M059J (cell line): Measurements from ENCODE around the gene ATXN7L3. TPM values are rescaled to one million over a fixed set of nuclear protein-coding genes. Genes with fewer than 3 reads are reported as not detected.

Experiments
- DNase-seq: peaks from one replicate; pipeline ENCODE4 v3.0.0-alpha.2; 2012; ENCODE audit warnings: low read depth
- total RNA-seq: library from RNA; depleted of rRNA; stranded (reverse); fragments of >200 nt; shearing (Covaris generic); gene quantifications from 2 replicates; pipeline ENCODE4 v1.2.3, GENCODE V29; 2014

ATXN7L3 gene
- total RNA-seq, 1 experiment from 2014 or later, result 32.7 TPM

GRCh38 chr17:44200478-44201155 is 933 bp upstream of the ATXN7L3 start:
- no peak for DNase-seq

- DNase-seq, result peak; percentile 40
These were observed 747 bp downstream of the ATXN7L3 start for GRCh38 chr17:44198721-44199552.

GRCh38 chr17:44197980-44198720 is 1.5 kb downstream of the ATXN7L3 start:
- peak; percentile 57 for DNase-seq

- no peak for DNase-seq
These were observed 2.6 kb downstream of the ATXN7L3 start for GRCh38 chr17:44197107-44197506.

- no peak for DNase-seq
These were observed 6.2 kb downstream of the ATXN7L3 start for GRCh38 chr17:44193326-44194084.

GRCh38 chr17:44192750-44193149 is 6.9 kb downstream of the ATXN7L3 start:
- DNase-seq, result no peak

- DNase-seq, result no peak
These were observed 7.7 kb downstream of the ATXN7L3 start for GRCh38 chr17:44191941-44192496.

- no peak for DNase-seq
These were observed 8.3 kb downstream of the ATXN7L3 start for GRCh38 chr17:44191369-44191768.

GRCh38 chr17:44190481-44190880 is 9.2 kb downstream of the ATXN7L3 start:
- no peak for DNase-seq

GRCh38 chr17:44188576-44189403 is 10.9 kb downstream of the ATXN7L3 start:
- DNase-seq, result no peak

- DNase-seq, result no peak
These were observed 12.4 kb downstream of the ATXN7L3 start for GRCh38 chr17:44187131-44187899.

GRCh38 chr17:44186307-44187130 is 13.2 kb downstream of the ATXN7L3 start, which contains the start of gene TMUB2:
Gene TMUB2 (plus strand): TSS chr17:44186972. CDS start chr17:44187709, 737 bp downstream.
- DNase-seq, result peak; percentile 98

GRCh38 chr17:44184212-44184810 is 15.4 kb downstream of the ATXN7L3 start:
- DNase-seq, result no peak

- DNase-seq, result no peak
These were observed 16.7 kb downstream of the ATXN7L3 start for GRCh38 chr17:44183024-44183423.

GRCh38 chr17:44178133-44178532 is 21.6 kb downstream of the ATXN7L3 start:
- no peak for DNase-seq

- no peak for DNase-seq
These were observed 22.0 kb downstream of the ATXN7L3 start for GRCh38 chr17:44177640-44178039.

GRCh38 chr17:44176671-44177501 is 22.8 kb downstream of the ATXN7L3 start:
- no peak for DNase-seq
